Endothelial cell of umbilical vein (primary cell): ENCODE data around the gene TERF2IP. TPM values are rescaled to one million over a fixed set of nuclear protein-coding genes. Genes with fewer than 3 reads are reported as not detected.

ENCODE experiments used
- BruUV-seq: library from RNA; stranded (reverse); fragments of 400-500 nt; replicated peaks from 2 replicates; lab custom pipeline; 2021; lab: Mats Ljungman, UMichigan
- CTCF ChIA-PET: fragments of 300-600, 350-600 bp; sonication (Branson Sonifier 250); formaldehyde crosslinking; loops from one replicate; lab custom pipeline; 2021; ENCODE audit warnings: antibody characterized with exemption, inconsistent platforms; lab: Charles Lee
- POLR2A ChIA-PET: fragments of 300-600, 350-600 bp; sonication (Branson Sonifier 250); formaldehyde crosslinking; loops from one replicate; lab custom pipeline; 2021; ENCODE audit warnings: antibody characterized with exemption, inconsistent platforms; lab: Charles Lee
- DNase-seq: peaks from one replicate; pipeline ENCODE4 v3.0.0-alpha.2; 2011; ENCODE audit warnings: low read depth, low spot score
- FAIRE-seq: peaks from 2 replicates; lab custom pipeline; 2011; peaks lifted over from hg19 to GRCh38; lab: Jason Lieb, UNC
- H2AFZ ChIP-seq: 2 replicates; pipeline ENCODE4 v1.6.0; 2012; ENCODE audit warnings: low read depth, low read length, control low read depth, inconsistent platforms
- H3K27ac ChIP-seq: 2 replicates; pipeline ENCODE4 v1.5.1; 2011; ENCODE audit warnings: low read depth, mild to moderate bottlenecking, control low read depth, low read length, moderate library complexity; ENCODE audit not compliant: insufficient read depth
- H3K27me3 ChIP-seq, 2 experiments: 2 replicates each; pipeline versions ENCODE4 v1.6.0 to v1.6.1; 2011; ENCODE audit warnings: low read length in 2 of 2, mixed read lengths in 1 of 2; ENCODE audit not compliant: control insufficient read depth in 2 of 2, insufficient read depth in 2 of 2
- H3K36me3 ChIP-seq, 2 experiments: 2 replicates in 1 of 2; 3 replicates in 1 of 2; pipeline ENCODE4 v1.5.1; 2011; ENCODE audit warnings: low read length in 2 of 2, mild to moderate bottlenecking in 1 of 2, moderate library complexity in 1 of 2; ENCODE audit not compliant: control insufficient read depth in 2 of 2, insufficient read depth in 2 of 2; ENCODE audit errors: extremely low read depth in 1 of 2
- H3K4me1 ChIP-seq: 3 replicates; pipeline ENCODE4 v1.5.1; 2011; ENCODE audit warnings: mild to moderate bottlenecking, low read length; ENCODE audit not compliant: control insufficient read depth, insufficient read depth; ENCODE audit errors: extremely low read depth
- H3K4me2 ChIP-seq: 2 replicates; pipeline ENCODE4 v1.6.1; 2011; ENCODE audit warnings: low read length, control low read depth, mixed read lengths; ENCODE audit not compliant: insufficient read depth
- H3K4me3 ChIP-seq, 3 experiments: fragments of 200-600 bp in 1 of 3; sonication (generic), shearing (Covaris generic) in 1 of 3; replicated peaks in 1 of 3; 2 replicates each; pipeline ENCODE4 v1.5.1; 2011 to 2016; ENCODE audit warnings: control low read depth in 3 of 3, low read length in 3 of 3, mild to moderate bottlenecking in 2 of 3, inconsistent platforms in 1 of 3, low read depth in 1 of 3, moderate library complexity in 1 of 3; ENCODE audit not compliant: insufficient read depth in 1 of 3
- H3K79me2 ChIP-seq: 2 replicates; pipeline ENCODE4 v1.6.0; 2012; ENCODE audit warnings: low read length, inconsistent platforms; ENCODE audit not compliant: control insufficient read depth, insufficient read depth
- H3K9ac ChIP-seq: replicated peaks from 2 replicates; pipeline ENCODE3; 2011; ENCODE audit warnings: low read length, control low read depth; ENCODE audit not compliant: insufficient read depth; ENCODE audit errors: extremely low read depth
- H3K9me1 ChIP-seq: replicated peaks from 3 replicates; pipeline ENCODE4 v1.6.0; 2011; ENCODE audit warnings: mild to moderate bottlenecking, low read length; ENCODE audit not compliant: control insufficient read depth, insufficient read depth; ENCODE audit errors: extremely low read depth
- H3K9me3 ChIP-seq: replicated peaks from 2 replicates; pipeline ENCODE4 v1.5.1; 2012; ENCODE audit warnings: low read length, inconsistent platforms; ENCODE audit not compliant: control insufficient read depth, insufficient read depth
- H4K20me1 ChIP-seq: replicated peaks from 2 replicates; pipeline ENCODE3; 2011; ENCODE audit warnings: mild to moderate bottlenecking, low read length; ENCODE audit not compliant: control insufficient read depth, insufficient read depth; ENCODE audit errors: extremely low read depth
- CTCF ChIP-seq, 2 donors: IDR thresholded peaks; 1 replicate in 1 of 2; 2 replicates in 1 of 2; pipeline ENCODE4 v1.5.1; 2011; ENCODE audit warnings: low read length in 2 of 2, mild to moderate bottlenecking in 2 of 2, moderate library complexity in 2 of 2, control low read depth in 1 of 2, inconsistent platforms in 1 of 2, low read depth in 1 of 2; ENCODE audit not compliant: insufficient read depth in 1 of 2; ENCODE audit errors: extremely low read depth in 1 of 2
- EZH2 ChIP-seq: IDR thresholded peaks from 2 replicates; pipeline ENCODE4 v1.6.1; 2012; ENCODE audit warnings: borderline replicate concordance, low read depth, mild to moderate bottlenecking, moderate library complexity, low read length, inconsistent platforms; ENCODE audit not compliant: severe bottlenecking
- FOS ChIP-seq: IDR thresholded peaks from 2 replicates; pipeline ENCODE4 v1.6.1; 2011; ENCODE audit warnings: mild to moderate bottlenecking, low read length, moderate library complexity, borderline replicate concordance; ENCODE audit not compliant: insufficient read depth
- GATA2 ChIP-seq: IDR thresholded peaks from 2 replicates; pipeline ENCODE4 v1.7.0; 2011; ENCODE audit warnings: low read depth, mild to moderate bottlenecking, moderate library complexity, mixed read lengths, low read length; ENCODE audit not compliant: insufficient read length, insufficient read depth
- JUN ChIP-seq: IDR thresholded peaks from 2 replicates; pipeline ENCODE4 v1.6.1; 2011; ENCODE audit warnings: borderline replicate concordance, low read depth; ENCODE audit not compliant: insufficient read length, insufficient read depth
- MYC ChIP-seq: IDR thresholded peaks from one replicate; pipeline ENCODE4 v1.6.1; 2011; ENCODE audit warnings: mild to moderate bottlenecking, low read depth, low read length
- POLR2A ChIP-seq: IDR thresholded peaks from 2 replicates; pipeline ENCODE4 v1.6.1; 2012; ENCODE audit warnings: low read depth, mild to moderate bottlenecking, control low read depth, low read length
- POLR2AphosphoS5 ChIP-seq: IDR thresholded peaks from 2 replicates; pipeline ENCODE4 v1.6.1; 2012; ENCODE audit warnings: low read depth, mild to moderate bottlenecking, control low read depth, low read length, moderate library complexity; ENCODE audit not compliant: insufficient read depth
- dilution Hi-C: fragments of 300-500 bp; cut with MboI; formaldehyde crosslinking; loops from one replicate; pipeline ENCODE4 v1.15.0; 2019; ENCODE audit warnings: low sequenced_read_pairs; ENCODE audit not compliant: extremely low pct_ligation_motif_present
- intact Hi-C: fragments of 100-400 bp; cut with micrococcal nuclease; formaldehyde crosslinking; loops from one replicate; pipeline ENCODE4 v1.10.0; 2022
- polyA plus RNA-seq, 4 experiments: library from polyadenylated mRNA; depleted of rRNA in 3 of 4; stranded (reverse) in 3 of 4; unstranded in 1 of 4; fragments of >200 nt; gene quantifications; 2 replicates each; pipeline versions ENCODE4 v1.2.1 to v1.2.3, GENCODE V29; 2011 to 2012; ENCODE audit warnings: missing spikeins in 1 of 4
- total RNA-seq: library from RNA; stranded (reverse); gene quantifications from 2 replicates; pipeline ENCODE4 v1.2.3, GENCODE V29; 2021
- TF ChIP-seq, protein P1 (sequence below): IDR thresholded peaks from 2 replicates; pipeline ENCODE4 v1.6.1; 2011; ENCODE audit not compliant: insufficient read depth, insufficient read length

The TERF2IP gene
- total and polyA plus RNA-seq, 2 donors (not counting 3 experiments of a cell fraction or from before 2014, with no cell fraction given), result 19.0 to 41.5 TPM

GRCh38 chr16:75615619-75616018 is 32.0 kb upstream of the TERF2IP start:
- BruUV-seq, result no TSS peak
- H3K79me2 ChIP-seq, result peaks cover under 1% of the 10 kb centered on the region
- H3K27ac ChIP-seq, result no peak overlapping the region
- DNase-seq (no peak), FAIRE-seq (no peak)
- ChIA-PET CTCF (interaction anchor here (1.1 kb wide), 1 partner anchor 16 kb away, joined by 6 read pairs; no protein-coding TSS in a partner anchor), POLR2A (no interaction called here)
- H3K9ac ChIP-seq, result no peak overlapping the region
- H3K36me3 ChIP-seq, result peaks cover 11 to 14% of the 10 kb centered on the region in 2 experiments
- H3K4me1 ChIP-seq, result no peaks in the 10 kb centered on the region
- dilution Hi-C loops (no loop called here), intact Hi-C loops (no loop called here)
- TF ChIP-seq POLR2A (no peak), MYC (no peak), EZH2 (no peak), JUN (no peak), GATA2 (no peak), FOS (no peak), CTCF (IDR thresholded peaks at IDR 0.05; ENCODE audit: extremely low read depth in 1 of 2, insufficient read depth in 1 of 2, low read depth in 1 of 2, low read length in 2 of 2) (no peak), POLR2AphosphoS5 (no peak)
- TF ChIP-seq, protein P1, sequence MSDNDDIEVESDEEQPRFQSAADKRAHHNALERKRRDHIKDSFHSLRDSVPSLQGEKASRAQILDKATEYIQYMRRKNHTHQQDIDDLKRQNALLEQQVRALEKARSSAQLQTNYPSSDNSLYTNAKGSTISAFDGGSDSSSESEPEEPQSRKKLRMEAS, result no peak
- H4K20me1 ChIP-seq, result no peaks in the 10 kb centered on the region
- H3K9me1 ChIP-seq, result no peaks in the 10 kb centered on the region
- no peaks in the 10 kb centered on the region for H3K9me3 ChIP-seq
- H3K4me3 ChIP-seq, result no peak overlapping the region
- H3K4me2 ChIP-seq, result no peak overlapping the region
- no peaks in the 10 kb centered on the region for H3K27me3 ChIP-seq
- no peak overlapping the region for H2AFZ ChIP-seq
